HEK293T (cell line): ENCODE results near the gene TRIM15.
"Not testable (repeated sequence)": the region's sequence is repeated elsewhere in the genome, so short reads cannot be mapped to it uniquely, and the experiment has no call there.

Experiments used
- CTCF ChIA-PET: fragments of 350-600 bp; formaldehyde crosslinking; extraction: SDS; loops from one replicate; lab custom pipeline; 2021; ENCODE audit warnings: antibody characterized with exemption, inconsistent platforms; lab: Yijun Ruan, JAX
- POLR2A ChIA-PET: fragments of 350-600 bp; formaldehyde crosslinking; extraction: SDS; loops from one replicate; lab custom pipeline; 2020; ENCODE audit warnings: antibody characterized with exemption, inconsistent platforms; lab: Yijun Ruan, JAX
- DNase-seq: peaks from one replicate; pipeline ENCODE4 v3.0.0; 2012; ENCODE audit warnings: mixed read lengths; ENCODE audit errors: extremely low spot score
- BHLHE40 ChIP-seq: fragments of 450-650 bp; IDR thresholded peaks from 2 replicates; pipeline ENCODE4 v1.6.1; 2016; ENCODE audit warnings: mild to moderate bottlenecking, moderate library complexity, borderline replicate concordance
- L3MBTL2 ChIP-seq: fragments of 450-650 bp; conservative IDR thresholded peaks from 2 replicates; pipeline ENCODE4 v1.6.1; 2016; ENCODE audit warnings: mild to moderate bottlenecking
- NFRKB ChIP-seq: fragments of 450-650 bp; IDR thresholded peaks from 2 replicates; pipeline ENCODE4 v1.6.1; 2016; ENCODE audit warnings: mild to moderate bottlenecking, moderate library complexity

TRIM15 gene

GRCh38 chr6:30219244-30219643, 55.9 kb downstream of the TRIM15 start:
- peak; percentile 58 for DNase-seq
- ChIA-PET CTCF (interaction anchor here (0.5 to 1.7 kb wide), 11 partner anchors 9 to 235 kb away, joined by 3 to 7 read pairs (median 4); no protein-coding TSS in a partner anchor), POLR2A (interaction anchor here (1.0 to 3.2 kb wide), 3 partner anchors 8 to 107 kb away, joined by 3 to 15 read pairs (median 4); no protein-coding TSS in a partner anchor)
- TF ChIP-seq BHLHE40 (no peak), NFRKB (no peak), L3MBTL2 (no peak)

GRCh38 chr6:30221395-30221794, 58.0 kb downstream of the TRIM15 start:
- CTCF ChIA-PET, DNase-seq: not testable (repeated sequence)
- POLR2A ChIA-PET, result interaction anchor here (0.7 to 3.2 kb wide), 2 partner anchors 10 to 105 kb away, joined by 3 to 15 read pairs; no protein-coding TSS in a partner anchor

- POLR2A ChIA-PET, CTCF ChIA-PET, DNase-seq: not testable (repeated sequence)
These were observed 58.6 kb downstream of the TRIM15 start for GRCh38 chr6:30221956-30222355.
